Measurements from ENCODE around the gene HS6ST2.

HS6ST2 gene

GRCh38 chrX:132671229-132671641 lies 287.2 kb downstream of the HS6ST2 start:
- no peak for TF ChIP-seq CTCF (IDR thresholded peaks at IDR 0.05; ENCODE audit: control extremely low read depth, extremely low read depth, low read depth, missing control alignments)
- ChIA-PET CTCF (no interaction called here), POLR2A (no interaction called here)
- DNase-seq (ENCODE audit: extremely low spot score): no peak

DNA sequence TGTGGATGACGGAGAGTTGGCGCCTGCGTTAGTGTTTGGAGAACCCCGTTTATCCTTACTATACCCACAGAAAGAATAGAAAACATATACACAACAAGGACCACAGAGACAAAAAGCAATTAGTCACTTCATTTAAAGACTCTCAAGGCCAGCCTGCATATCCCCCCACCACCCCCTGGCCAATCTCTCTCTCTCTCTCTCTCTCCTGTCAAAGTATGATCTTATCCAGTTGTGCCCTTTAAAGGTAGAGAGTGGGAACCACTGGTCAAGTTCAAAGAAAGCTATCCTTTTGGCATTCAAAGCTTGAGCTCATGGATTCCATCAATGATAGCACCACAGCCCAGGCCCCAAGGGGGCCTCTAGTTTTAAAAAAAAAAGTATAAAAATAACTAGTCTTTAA lies 289.3 kb downstream of the HS6ST2 start:
- ChIA-PET CTCF (no interaction called here), POLR2A (no interaction called here)
- TF ChIP-seq CTCF (IDR thresholded peaks at IDR 0.05; ENCODE audit: control extremely low read depth, extremely low read depth, low read depth, missing control alignments): no peak
- DNase-seq (ENCODE audit: extremely low spot score): no peak

DNA sequence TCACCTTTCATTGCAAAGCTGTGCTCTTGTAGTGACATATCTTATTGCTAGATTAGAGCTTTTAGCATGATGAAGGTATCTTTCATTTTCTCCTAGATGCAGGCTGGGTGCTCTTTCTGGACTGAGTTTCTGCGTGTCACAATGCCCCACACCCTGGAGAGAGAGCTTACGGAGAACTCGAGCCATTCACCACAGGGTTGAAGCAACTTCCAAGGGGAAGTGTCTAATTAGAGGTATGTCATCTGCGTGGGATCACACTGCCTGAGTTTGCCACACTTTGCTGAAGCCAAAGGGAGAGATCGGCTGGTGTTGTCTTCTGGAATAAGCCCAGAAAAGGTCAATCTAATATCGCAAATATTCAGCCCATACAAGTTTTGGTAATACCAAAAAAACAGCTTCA lies 290.3 kb downstream of the HS6ST2 start:
- no peak for TF ChIP-seq CTCF (IDR thresholded peaks at IDR 0.05; ENCODE audit: control extremely low read depth, extremely low read depth, low read depth, missing control alignments)
- CTCF ChIA-PET: no interaction called here
- POLR2A ChIA-PET: no interaction called here
- no peak for DNase-seq (ENCODE audit: extremely low spot score)

DNA sequence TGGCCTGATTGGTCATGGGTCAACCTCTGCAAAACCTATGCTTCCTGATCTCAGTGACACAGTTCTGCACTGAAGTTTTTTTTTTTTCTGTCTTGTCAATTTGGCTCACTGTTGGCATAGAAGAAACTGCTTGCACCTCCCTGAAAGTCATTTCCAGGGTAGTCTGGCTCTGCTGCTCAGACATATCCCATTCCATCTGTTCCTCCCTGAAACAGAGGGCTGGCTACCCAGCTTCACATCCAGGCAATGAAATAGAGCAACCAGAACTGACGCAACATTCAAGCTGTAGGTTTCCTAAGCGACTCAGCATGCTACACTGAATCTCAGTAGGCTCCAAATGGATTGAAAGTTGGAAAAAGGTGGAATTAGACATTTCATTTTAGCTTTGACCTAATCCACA lies 292.8 kb downstream of the HS6ST2 start:
- DNase-seq (ENCODE audit: extremely low spot score): no peak
- TF ChIP-seq CTCF (IDR thresholded peaks at IDR 0.05; ENCODE audit: control extremely low read depth, extremely low read depth, low read depth, missing control alignments): no peak
- CTCF ChIA-PET: no interaction called here
- POLR2A ChIA-PET: no interaction called here

- CTCF ChIA-PET: no interaction called here
- no peak for TF ChIP-seq CTCF (IDR thresholded peaks at IDR 0.05; ENCODE audit: control extremely low read depth, extremely low read depth, low read depth, missing control alignments)
- POLR2A ChIA-PET: no interaction called here
- DNase-seq (ENCODE audit: extremely low spot score): no peak
Observed at GRCh38 chrX:132664273-132664672, 294.2 kb downstream of the HS6ST2 start.

DNA sequence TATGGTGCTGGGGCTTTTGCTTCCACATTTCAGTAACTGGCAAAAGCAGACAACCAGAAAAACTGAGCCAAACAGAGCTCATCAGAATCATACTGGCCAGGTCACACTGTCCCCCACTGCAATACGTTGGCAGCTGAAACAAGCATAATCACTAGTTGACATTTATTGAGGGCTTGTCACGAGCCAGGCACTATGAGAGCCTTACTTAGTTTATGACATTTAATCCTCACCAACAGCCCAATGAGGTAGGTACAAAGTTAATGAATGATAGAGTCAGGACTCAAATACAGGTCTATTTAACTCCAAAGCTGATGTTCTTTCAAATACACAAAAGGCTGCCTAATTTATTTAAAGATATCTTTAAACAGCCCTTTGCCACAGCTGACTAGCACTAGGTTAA lies 295.6 kb downstream of the HS6ST2 start:
- no peak for DNase-seq (ENCODE audit: extremely low spot score)
- no peak for TF ChIP-seq CTCF (IDR thresholded peaks at IDR 0.05; ENCODE audit: control extremely low read depth, extremely low read depth, low read depth, missing control alignments)
- POLR2A ChIA-PET: no interaction called here
- CTCF ChIA-PET: no interaction called here

DNA sequence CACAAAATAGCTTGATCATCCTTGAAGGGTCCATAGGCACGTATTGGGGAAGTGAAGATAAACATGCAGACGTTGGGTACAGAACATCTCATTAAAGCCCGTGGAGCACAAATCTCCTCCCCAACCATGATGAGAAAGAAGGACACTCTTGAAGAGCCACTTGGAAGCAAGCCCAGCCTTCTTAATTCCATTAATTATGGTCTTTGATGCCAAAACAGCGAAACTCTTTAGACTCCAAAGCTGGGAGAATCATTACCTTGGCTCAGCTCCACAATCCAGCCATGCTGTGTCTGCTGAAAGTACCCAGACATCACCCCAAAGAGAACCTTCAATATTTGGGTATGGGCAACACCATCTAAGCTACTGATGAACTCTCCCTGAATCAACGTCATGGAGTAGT lies 300.6 kb downstream of the HS6ST2 start:
- no peak for TF ChIP-seq CTCF (IDR thresholded peaks at IDR 0.05; ENCODE audit: control extremely low read depth, extremely low read depth, low read depth, missing control alignments)
- DNase-seq (ENCODE audit: extremely low spot score): no peak
- POLR2A ChIA-PET: no interaction called here
- CTCF ChIA-PET: no interaction called here

All from GM10248 (cell line).